ENCODE data around the gene SOX14. TPM values are rescaled to one million over a fixed set of nuclear protein-coding genes. Genes with fewer than 3 reads are reported as not detected.
A peak's percentile ranks its signal among the peaks of the same experiment; 100 is the strongest.

Gene SOX14
- total and polyA plus RNA-seq, 5 donors from 2014 or later, result not detected

DNA sequence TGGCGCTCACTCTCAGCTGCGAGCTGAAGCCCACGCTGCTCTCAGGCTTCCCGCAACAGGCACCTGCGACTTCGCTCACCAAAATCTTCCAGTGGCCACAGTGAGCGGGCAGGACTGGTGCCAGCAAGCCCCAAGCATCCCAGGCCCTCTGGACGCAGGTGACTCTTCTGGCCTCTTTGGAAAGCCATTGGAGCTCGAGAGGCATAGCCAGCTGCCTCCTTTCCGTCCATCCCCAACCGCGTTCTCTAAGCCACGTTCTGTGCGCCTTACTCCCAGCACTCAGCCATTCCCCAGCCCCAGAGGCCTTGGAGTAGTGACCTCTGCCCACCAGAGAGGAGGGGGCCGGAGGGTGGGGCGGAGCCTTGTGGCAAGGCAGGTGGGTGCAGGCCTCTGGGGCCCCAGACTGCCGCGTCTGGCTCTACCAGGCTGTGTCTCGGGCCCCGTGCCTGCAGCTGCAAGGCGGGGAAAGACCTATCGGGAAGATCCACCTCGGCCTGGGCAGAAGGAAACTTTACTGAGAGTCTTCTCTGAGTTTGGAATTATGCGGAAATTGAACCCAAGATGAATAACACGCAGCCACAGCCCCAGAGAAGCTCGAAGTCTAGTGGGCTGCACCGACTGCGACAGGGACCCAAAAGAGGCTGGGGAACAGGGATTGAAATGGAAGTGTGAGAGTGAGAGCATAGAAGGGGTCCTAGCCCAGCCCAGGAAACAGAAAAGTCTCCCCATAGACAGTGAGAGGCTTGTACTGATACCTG, 3.6 kb upstream of the SOX14 start:
- no peak overlapping the region for H3K27ac ChIP-seq (ENCODE audit: insufficient read depth, low read length, poor library complexity, severe bottlenecking)
- Mint-ChIP-seq H3K27ac (no peak overlapping the region), H3K27me3 (peaks cover 58% of the 10 kb centered on the region), H3K9me3 (peaks cover 0 to 12% (median 0%) of the 10 kb centered on the region in 7 donors), H3K4me1 (peaks cover 0 to 3% (median 0%) of the 10 kb centered on the region in 4 donors), H3K36me3 (no peaks in the 10 kb centered on the region), H3K4me3 (peak overlapping the region in 1 of 4 donors; percentile 85)
- H3K4me1 ChIP-seq (ENCODE audit: control insufficient read depth, insufficient read depth, low read length, poor library complexity, severe bottlenecking), result no peaks in the 10 kb centered on the region
- H3K36me3 ChIP-seq (ENCODE audit: control insufficient read depth, insufficient read depth, low read length), result no peaks in the 10 kb centered on the region
- H3K9me3 ChIP-seq (ENCODE audit: control insufficient read depth in 2 of 2, low read length in 2 of 2), result no peaks in the 10 kb centered on the region
- no peak for DNase-seq
- peaks cover 2% of the 10 kb centered on the region for H3K27me3 ChIP-seq (ENCODE audit: control insufficient read depth, insufficient read depth, low read length)
- no peak overlapping the region for H3K4me3 ChIP-seq (ENCODE audit: low read depth, low read length)
- ATAC-seq (ENCODE audit: low read depth in 2 of 2), result no peak

DNA sequence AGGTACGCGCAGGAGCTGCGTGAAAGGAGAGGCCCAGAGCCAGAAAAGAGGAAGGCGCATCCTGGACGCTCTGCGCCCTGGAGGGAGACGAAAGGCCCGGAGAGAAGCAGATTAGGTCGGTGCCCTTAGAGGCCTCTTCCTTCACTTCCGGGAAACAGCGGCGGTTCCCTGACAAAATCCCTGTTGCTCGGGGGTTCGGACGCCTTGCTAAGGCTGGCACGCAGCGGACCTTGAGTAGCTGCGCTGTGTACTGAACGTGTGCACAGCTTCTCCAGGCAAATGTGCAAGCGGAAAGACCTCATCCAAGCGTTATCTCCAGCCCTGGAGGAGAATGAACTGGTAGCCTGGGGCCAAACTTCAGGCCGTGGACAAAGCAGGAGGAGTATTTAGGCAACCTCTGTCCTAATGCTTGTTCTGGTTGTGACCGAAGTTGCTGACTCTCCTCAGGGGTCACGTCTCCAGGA, 3.0 kb upstream of the SOX14 start:
- Mint-ChIP-seq H3K27ac (no peak overlapping the region), H3K36me3 (no peaks in the 10 kb centered on the region), H3K9me3 (peaks cover 0 to 12% (median 0%) of the 10 kb centered on the region in 7 donors), H3K27me3 (peaks cover 64% of the 10 kb centered on the region), H3K4me1 (peaks cover 0 to 6% (median 2%) of the 10 kb centered on the region in 4 donors), H3K4me3 (no peak overlapping the region)
- no peak overlapping the region for H3K4me3 ChIP-seq (ENCODE audit: low read depth, low read length)
- ATAC-seq (ENCODE audit: low read depth in 2 of 2) (no peak), DNase-seq (no peak)
- no peaks in the 10 kb centered on the region for H3K36me3 ChIP-seq (ENCODE audit: control insufficient read depth, insufficient read depth, low read length)
- H3K9me3 ChIP-seq (ENCODE audit: control insufficient read depth in 2 of 2, low read length in 2 of 2), result no peaks in the 10 kb centered on the region
- no peak overlapping the region for H3K27ac ChIP-seq (ENCODE audit: insufficient read depth, low read length, poor library complexity, severe bottlenecking)
- no peaks in the 10 kb centered on the region for H3K4me1 ChIP-seq (ENCODE audit: control insufficient read depth, insufficient read depth, low read length, poor library complexity, severe bottlenecking)
- H3K27me3 ChIP-seq (ENCODE audit: control insufficient read depth, insufficient read depth, low read length), result peaks cover 7% of the 10 kb centered on the region

DNA sequence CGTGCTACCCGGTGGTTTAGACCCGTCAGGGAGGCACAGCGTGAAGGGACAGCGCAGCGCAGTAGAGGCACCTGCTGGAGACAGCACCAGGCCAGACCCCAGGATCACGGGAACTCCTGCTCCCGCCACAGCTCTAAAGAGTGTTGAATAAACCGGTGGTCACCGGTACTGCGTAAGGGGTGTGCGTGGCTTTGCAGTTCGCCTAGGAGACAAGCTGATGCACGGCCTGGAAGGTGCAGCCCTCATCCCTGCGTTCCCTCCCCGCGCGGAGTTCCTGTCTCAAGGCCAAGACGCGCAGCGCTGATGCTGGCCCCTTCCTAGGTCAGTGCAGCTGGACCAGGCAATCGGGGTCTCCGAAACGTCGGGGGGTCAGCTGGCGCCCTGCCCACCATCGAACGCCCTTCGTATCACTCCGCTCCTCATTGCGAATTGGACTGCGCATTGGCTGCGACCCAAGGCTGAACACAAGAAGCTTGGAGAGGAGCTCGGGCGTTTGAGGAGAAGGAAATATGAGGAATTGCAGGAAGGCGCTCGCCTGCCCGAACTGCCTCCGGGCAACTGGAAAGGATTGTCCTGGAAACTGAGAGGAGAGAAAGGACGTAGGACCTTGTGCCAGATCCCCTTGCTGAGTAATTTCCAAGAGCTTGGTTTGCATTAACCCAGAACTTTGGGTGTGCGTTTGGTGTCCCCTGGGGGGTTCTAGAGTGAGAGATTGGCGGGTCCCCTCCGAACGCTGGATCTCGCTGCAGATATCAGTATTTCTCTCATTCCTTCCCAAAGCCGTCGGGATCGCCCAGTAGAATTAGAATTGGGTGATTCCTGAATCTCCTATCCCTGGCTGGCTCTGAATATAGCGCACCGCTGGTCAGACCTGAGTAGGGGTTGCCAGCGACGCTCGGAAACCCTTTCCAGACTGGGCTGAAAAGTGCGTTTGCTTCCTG, 2.3 kb upstream of the SOX14 start:
- Mint-ChIP-seq H3K4me1 (peaks cover 0 to 8% (median 2%) of the 10 kb centered on the region in 4 donors), H3K36me3 (no peaks in the 10 kb centered on the region), H3K9me3 (peaks cover 0 to 15% (median 0%) of the 10 kb centered on the region in 7 donors), H3K27ac (no peak overlapping the region), H3K27me3 (peaks cover 71% of the 10 kb centered on the region), H3K4me3 (no peak overlapping the region)
- Histone ChIP-seq H3K4me3 (ENCODE audit: low read depth, low read length) (no peak overlapping the region), H3K9me3 (ENCODE audit: control insufficient read depth in 2 of 2, low read length in 2 of 2) (no peaks in the 10 kb centered on the region), H3K36me3 (ENCODE audit: control insufficient read depth, insufficient read depth, low read length) (no peaks in the 10 kb centered on the region), H3K27ac (ENCODE audit: insufficient read depth, low read length, poor library complexity, severe bottlenecking) (no peak overlapping the region), H3K27me3 (ENCODE audit: control insufficient read depth, insufficient read depth, low read length) (peaks cover 11% of the 10 kb centered on the region), H3K4me1 (ENCODE audit: control insufficient read depth, insufficient read depth, low read length, poor library complexity, severe bottlenecking) (no peaks in the 10 kb centered on the region)
- no peak for DNase-seq
- ATAC-seq (ENCODE audit: low read depth in 2 of 2), result no peak

DNA sequence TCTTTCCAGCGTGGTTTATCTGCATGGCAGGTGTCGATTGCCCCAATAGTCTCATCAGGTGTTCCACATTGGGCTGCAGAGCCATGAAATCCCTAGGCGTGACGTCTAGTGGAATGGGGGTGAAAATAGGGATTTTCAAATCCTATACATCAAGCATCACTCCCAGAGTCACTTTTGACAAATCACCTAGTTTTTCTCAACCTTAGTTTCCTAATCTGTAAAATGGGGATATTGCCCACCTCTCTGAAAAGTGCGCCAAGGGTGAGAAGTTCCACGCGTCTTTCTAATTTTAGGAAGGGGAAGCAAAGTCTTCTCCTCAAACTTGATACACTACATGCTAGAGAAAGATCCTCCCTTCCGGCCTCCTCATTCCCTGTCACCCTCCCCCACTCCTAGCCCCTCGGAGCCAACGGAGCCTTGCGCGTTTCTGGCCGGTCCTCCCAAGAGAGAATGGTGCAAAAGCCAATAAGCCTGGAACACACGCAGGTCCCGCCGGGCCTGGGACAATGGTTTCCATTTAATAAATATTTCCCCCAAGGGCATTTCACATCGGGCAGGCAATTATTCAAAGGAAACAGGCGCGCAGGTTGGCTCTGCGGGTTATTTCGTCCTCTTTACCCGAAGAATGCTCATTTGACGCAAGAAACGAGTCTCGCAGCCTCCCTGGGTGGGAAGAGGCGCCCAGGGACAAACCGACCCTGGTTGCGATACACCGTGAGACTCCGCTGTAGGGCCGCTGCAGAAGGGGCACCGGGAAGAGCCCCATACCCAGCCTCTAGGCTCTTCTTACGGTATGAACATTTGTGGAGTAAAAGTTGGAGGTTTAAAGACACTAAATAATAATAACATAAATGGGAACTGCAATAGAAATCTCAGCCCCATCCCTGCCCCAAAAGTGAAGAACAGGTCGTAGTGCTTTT, 1.2 kb upstream of the SOX14 start:
- no peak overlapping the region for H3K4me3 ChIP-seq (ENCODE audit: low read depth, low read length)
- ATAC-seq (ENCODE audit: low read depth in 2 of 2) (no peak), DNase-seq (no peak)
- H3K9me3 ChIP-seq (ENCODE audit: control insufficient read depth in 2 of 2, low read length in 2 of 2), result no peaks in the 10 kb centered on the region
- H3K27me3 ChIP-seq (ENCODE audit: control insufficient read depth, insufficient read depth, low read length), result peaks cover 14% of the 10 kb centered on the region
- Mint-ChIP-seq H3K4me3 (no peak overlapping the region), H3K27me3 (peaks cover 77% of the 10 kb centered on the region), H3K4me1 (peaks cover 0 to 8% (median 2%) of the 10 kb centered on the region in 4 donors), H3K27ac (no peak overlapping the region), H3K36me3 (no peaks in the 10 kb centered on the region), H3K9me3 (peaks cover 0 to 10% (median 0%) of the 10 kb centered on the region in 7 donors)
- no peak overlapping the region for H3K27ac ChIP-seq (ENCODE audit: insufficient read depth, low read length, poor library complexity, severe bottlenecking)
- no peaks in the 10 kb centered on the region for H3K4me1 ChIP-seq (ENCODE audit: control insufficient read depth, insufficient read depth, low read length, poor library complexity, severe bottlenecking)
- no peaks in the 10 kb centered on the region for H3K36me3 ChIP-seq (ENCODE audit: control insufficient read depth, insufficient read depth, low read length)

DNA sequence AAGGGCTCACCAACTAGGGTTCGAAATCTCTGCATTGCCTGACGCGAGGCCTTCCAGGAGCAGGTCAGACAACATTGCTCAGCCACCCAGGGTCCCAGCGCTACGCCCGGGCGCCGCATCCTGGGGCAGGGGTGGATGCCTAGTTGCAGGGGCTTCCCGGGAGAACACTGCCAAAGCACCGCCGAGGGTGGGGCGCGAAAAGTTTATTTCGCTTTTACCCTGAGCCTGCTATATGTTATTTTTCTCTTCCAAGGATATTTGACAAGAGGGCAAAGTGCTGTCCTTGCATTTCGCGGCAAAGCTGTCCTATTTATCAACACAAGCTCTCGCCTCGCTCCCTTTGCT, 549 bp upstream of the SOX14 start:
- peaks cover 14% of the 10 kb centered on the region for H3K27me3 ChIP-seq (ENCODE audit: control insufficient read depth, insufficient read depth, low read length)
- Mint-ChIP-seq H3K4me3 (no peak overlapping the region), H3K9me3 (peaks cover 0 to 7% (median 0%) of the 10 kb centered on the region in 7 donors), H3K36me3 (no peaks in the 10 kb centered on the region), H3K27me3 (peaks cover 78% of the 10 kb centered on the region), H3K27ac (no peak overlapping the region), H3K4me1 (peaks cover 0 to 8% (median 3%) of the 10 kb centered on the region in 4 donors)
- H3K4me1 ChIP-seq (ENCODE audit: control insufficient read depth, insufficient read depth, low read length, poor library complexity, severe bottlenecking), result no peaks in the 10 kb centered on the region
- ATAC-seq (ENCODE audit: low read depth in 2 of 2) (no peak), DNase-seq (no peak)
- no peak overlapping the region for H3K27ac ChIP-seq (ENCODE audit: insufficient read depth, low read length, poor library complexity, severe bottlenecking)
- no peaks in the 10 kb centered on the region for H3K36me3 ChIP-seq (ENCODE audit: control insufficient read depth, insufficient read depth, low read length)
- H3K4me3 ChIP-seq (ENCODE audit: low read depth, low read length), result no peak overlapping the region
- no peaks in the 10 kb centered on the region for H3K9me3 ChIP-seq (ENCODE audit: control insufficient read depth in 2 of 2, low read length in 2 of 2)

DNA sequence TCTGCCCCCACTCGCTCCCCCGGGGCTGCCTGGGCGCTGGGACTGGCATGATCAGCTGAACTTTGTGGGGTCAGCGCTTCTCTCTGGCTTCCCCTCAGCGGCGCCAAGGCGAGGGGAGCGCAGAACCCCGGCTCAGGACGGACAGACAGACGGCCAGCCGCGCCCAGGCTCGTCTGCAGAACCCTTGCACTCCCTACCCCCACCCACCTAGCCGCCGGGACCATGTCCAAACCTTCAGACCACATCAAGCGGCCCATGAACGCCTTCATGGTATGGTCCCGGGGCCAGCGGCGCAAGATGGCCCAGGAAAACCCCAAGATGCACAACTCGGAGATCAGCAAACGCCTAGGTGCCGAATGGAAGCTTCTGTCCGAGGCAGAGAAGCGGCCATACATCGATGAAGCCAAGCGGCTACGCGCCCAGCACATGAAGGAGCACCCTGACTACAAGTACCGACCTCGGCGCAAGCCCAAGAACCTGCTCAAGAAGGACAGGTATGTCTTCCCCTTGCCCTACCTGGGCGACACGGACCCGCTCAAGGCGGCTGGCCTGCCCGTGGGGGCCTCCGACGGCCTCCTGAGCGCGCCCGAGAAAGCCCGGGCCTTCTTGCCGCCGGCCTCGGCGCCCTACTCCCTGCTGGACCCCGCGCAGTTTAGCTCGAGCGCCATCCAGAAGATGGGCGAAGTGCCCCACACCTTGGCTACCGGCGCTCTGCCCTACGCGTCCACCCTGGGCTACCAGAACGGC, 621 bp downstream of the SOX14 start:
- DNase-seq, result no peak
- H3K9me3 ChIP-seq (ENCODE audit: control insufficient read depth in 2 of 2, low read length in 2 of 2), result no peaks in the 10 kb centered on the region
- H3K36me3 ChIP-seq (ENCODE audit: control insufficient read depth, insufficient read depth, low read length), result no peaks in the 10 kb centered on the region
- Mint-ChIP-seq H3K4me1 (peaks cover 0 to 8% (median 3%) of the 10 kb centered on the region in 4 donors), H3K27ac (peak overlapping the region in 1 of 3 donors; percentile 38), H3K36me3 (no peaks in the 10 kb centered on the region), H3K4me3 (no peak overlapping the region), H3K9me3 (peaks cover 0 to 5% (median 2%) of the 10 kb centered on the region in 7 donors), H3K27me3 (peaks cover 85% of the 10 kb centered on the region)
- H3K27ac ChIP-seq (ENCODE audit: insufficient read depth, low read length, poor library complexity, severe bottlenecking), result no peak overlapping the region
- no peaks in the 10 kb centered on the region for H3K4me1 ChIP-seq (ENCODE audit: control insufficient read depth, insufficient read depth, low read length, poor library complexity, severe bottlenecking)
- no peak overlapping the region for H3K4me3 ChIP-seq (ENCODE audit: low read depth, low read length)
- no peak for ATAC-seq (ENCODE audit: low read depth in 2 of 2)
- peaks cover 20% of the 10 kb centered on the region for H3K27me3 ChIP-seq (ENCODE audit: control insufficient read depth, insufficient read depth, low read length)
